ENCODE data around the gene REV1.

DNA sequence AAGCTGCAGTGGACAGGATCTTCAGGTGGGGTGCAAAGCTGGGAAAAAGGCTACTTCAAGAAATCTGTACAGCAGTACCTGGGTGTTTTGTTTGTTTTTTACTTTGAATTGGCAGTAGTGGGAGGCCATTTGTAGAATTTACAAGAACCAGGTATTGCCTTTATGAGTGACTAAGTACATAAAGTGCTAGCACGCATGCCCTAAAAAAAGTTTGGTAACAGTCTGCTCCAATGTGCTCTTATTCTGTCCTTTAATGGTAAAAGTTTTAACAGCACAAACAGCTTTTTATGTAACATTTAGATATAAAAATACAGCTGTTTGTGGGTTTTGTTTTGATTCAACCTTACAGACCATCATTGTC, 17.2 kb downstream of the REV1 start:
- TF ChIP-seq NFXL1 (CRISPR knock-in tag; IDR thresholded peaks at IDR 0.05) (no peak), ELF4 (CRISPR knock-in tag; IDR thresholded peaks at IDR 0.05) (no peak)
- TF ChIP-seq, protein P1, sequence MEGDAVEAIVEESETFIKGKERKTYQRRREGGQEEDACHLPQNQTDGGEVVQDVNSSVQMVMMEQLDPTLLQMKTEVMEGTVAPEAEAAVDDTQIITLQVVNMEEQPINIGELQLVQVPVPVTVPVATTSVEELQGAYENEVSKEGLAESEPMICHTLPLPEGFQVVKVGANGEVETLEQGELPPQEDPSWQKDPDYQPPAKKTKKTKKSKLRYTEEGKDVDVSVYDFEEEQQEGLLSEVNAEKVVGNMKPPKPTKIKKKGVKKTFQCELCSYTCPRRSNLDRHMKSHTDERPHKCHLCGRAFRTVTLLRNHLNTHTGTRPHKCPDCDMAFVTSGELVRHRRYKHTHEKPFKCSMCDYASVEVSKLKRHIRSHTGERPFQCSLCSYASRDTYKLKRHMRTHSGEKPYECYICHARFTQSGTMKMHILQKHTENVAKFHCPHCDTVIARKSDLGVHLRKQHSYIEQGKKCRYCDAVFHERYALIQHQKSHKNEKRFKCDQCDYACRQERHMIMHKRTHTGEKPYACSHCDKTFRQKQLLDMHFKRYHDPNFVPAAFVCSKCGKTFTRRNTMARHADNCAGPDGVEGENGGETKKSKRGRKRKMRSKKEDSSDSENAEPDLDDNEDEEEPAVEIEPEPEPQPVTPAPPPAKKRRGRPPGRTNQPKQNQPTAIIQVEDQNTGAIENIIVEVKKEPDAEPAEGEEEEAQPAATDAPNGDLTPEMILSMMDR (IDR thresholded peaks at IDR 0.05 in 2 of 3, conservative IDR thresholded peaks at IDR 0.05 in 1 of 3; ENCODE audit: insufficient read depth in 2 of 3, low read depth in 1 of 3, low read length in 3 of 3) = no peak
